GM21526 (cell line): ENCODE data around the gene ADARB2.
"Not testable (repeated sequence)": the region's sequence is repeated elsewhere in the genome, so short reads cannot be mapped to it uniquely, and the experiment has no call there.

Source experiments
- ATAC-seq: cut with Tn5 transposase; IDR thresholded peaks from one replicate; pipeline ENCODE4 v1.9.1; 2021; ENCODE audit warnings: moderate library complexity; ENCODE audit not compliant: unreplicated experiment, low FRiP score

Gene ADARB2

GRCh38 chr10:1255600-1256431 lies 481.5 kb downstream of the ADARB2 start:
- ATAC-seq, result no peak

- ATAC-seq, result no peak
Measured at GRCh38 chr10:1255118-1255517, 482.2 kb downstream of the ADARB2 start.

GRCh38 chr10:1253523-1254353 lies 483.6 kb downstream of the ADARB2 start:
- no peak for ATAC-seq

DNA sequence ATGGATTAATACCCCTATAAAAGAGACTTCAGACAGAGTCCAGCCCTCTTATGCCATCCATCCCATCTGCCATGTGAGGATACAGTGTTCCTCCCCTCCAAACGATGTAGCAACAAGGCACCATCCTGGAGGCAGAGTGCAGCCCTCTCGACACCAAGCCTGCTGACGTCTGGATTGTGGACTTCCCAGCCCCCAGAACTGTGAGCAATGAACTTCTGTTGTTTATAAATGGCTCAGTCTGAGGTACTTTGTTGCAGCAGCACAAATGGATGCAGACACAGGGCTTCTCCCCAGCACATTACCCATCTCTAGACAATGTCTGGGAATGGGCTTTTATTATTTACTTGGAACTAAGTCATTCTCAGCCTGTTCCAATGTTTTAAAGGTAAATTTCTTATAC lies 485.6 kb downstream of the ADARB2 start:
- ATAC-seq, result no peak

- ATAC-seq, result no peak
Measured at GRCh38 chr10:1249142-1249920, 488.0 kb downstream of the ADARB2 start.

GRCh38 chr10:1248262-1248630 lies 489.1 kb downstream of the ADARB2 start:
- not testable (repeated sequence) for ATAC-seq

DNA sequence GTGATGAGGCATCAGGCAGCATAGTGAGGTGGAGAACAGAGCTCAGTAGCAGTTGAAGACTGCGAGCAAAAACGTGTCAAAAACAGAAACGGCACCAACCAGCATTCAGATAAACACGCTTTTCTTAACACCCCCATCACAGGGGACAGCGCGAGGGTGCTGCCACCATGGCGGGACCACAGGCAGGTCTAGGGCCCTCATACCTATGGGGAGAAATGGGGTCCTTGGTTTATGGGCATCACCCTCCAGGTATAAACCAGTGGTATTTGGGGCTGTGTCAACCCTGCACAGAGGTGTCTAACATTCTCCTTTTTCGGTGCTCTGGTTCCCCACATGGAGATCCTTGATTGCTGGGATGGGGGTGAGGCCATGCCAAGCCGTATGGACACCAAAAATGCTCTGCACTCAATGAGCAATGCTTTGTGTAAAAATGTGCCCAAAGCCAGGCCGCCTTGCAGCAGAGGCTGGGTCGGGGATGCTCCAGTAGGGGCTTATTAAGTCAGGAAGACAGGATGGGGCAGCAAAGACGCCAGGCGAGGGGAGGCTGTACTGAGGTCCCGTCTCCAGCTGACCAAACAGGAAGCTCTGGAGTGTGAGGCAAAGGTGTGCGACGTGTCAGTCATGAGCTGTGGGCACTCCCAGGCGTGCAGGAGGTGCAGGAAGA lies 489.6 kb downstream of the ADARB2 start:
- ATAC-seq, result no peak

DNA sequence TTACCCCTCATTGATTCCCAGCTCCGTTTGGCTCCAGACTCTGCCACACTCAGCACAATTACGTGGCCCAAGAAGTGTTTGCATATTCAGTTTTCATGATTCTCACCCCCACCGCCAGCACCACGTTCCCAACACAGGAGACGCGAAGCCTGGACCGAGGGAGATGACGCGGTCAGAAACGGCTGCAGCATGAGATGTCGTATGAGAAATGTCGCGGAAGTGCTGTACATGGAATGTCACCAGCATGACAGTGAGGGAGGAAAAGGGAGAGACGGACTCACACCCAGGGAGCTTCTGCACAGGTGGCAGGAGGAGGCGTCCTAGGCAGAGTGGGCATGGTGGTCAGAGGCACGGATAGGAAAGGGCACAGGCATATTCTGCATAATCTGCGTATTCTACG lies 492.8 kb downstream of the ADARB2 start:
- ATAC-seq, result no peak

- ATAC-seq, result no peak
Measured at GRCh38 chr10:1243486-1244234, 493.7 kb downstream of the ADARB2 start.

DNA sequence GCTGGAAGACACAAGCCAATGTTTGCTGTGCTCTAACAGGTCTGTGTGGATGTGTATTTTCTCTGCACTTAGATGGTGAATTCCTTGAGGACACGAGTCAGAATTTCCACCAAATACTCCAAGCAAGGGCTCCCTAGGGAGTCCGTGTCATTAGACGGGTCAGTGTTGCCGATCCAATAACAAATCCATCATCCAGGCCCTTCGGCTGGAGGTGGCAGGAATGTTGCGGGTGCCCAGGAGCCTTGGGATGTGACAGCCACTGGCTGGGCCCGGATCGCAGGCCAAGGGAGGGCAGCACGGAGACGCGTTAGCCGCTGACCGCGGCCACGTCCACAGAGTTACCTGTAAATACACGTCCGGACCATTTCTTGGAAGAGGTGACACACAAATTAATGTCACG lies 494.4 kb downstream of the ADARB2 start:
- ATAC-seq, result no peak

DNA sequence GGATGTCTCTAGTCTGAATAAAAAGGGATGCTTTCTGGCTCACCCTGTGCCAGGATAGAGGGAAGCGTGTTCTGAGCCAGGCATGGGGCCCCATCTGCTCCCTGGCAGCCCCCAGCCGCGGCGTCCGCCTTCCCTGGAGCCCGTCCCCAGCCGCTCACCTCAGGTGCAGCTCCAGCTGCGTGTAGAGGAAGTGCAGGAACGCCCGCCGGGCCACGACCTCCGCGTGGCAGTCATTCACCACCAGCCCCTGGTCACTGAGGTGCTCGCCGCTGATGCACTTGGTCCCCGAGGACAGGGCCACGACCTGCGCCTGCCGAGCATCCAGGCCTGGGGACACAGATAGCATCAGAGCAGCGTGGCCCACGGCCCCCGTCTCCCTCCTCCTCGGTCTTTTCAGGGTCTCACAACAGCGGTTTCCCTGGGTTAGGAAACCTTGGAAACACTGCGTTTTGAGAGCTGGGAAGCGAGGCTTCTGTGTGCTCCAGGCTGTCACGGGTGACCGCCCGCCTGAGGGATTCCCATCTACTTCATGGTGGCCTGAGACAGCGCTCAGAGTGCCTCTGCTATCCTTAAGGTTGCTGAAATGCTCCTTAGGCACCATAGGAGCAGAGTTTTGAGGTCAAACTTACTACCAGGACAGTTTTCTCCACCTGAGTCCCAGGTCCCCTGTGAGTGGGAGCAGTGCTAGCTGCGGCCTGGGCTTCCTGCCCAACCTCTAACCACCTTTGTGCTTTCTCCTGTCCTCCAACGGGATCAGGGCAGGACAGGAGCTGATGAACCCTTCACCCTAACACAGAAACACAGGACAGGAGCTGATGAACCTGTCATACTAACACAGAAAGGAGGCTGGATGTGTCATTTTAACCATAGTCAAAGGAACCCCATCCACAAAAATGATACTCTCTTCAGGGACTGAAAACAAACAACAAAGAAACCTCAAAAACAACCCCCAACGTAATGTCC lies 495.1 kb downstream of the ADARB2 start:
- no peak for ATAC-seq

GRCh38 chr10:1241322-1241890 lies 495.9 kb downstream of the ADARB2 start:
- no peak for ATAC-seq

DNA sequence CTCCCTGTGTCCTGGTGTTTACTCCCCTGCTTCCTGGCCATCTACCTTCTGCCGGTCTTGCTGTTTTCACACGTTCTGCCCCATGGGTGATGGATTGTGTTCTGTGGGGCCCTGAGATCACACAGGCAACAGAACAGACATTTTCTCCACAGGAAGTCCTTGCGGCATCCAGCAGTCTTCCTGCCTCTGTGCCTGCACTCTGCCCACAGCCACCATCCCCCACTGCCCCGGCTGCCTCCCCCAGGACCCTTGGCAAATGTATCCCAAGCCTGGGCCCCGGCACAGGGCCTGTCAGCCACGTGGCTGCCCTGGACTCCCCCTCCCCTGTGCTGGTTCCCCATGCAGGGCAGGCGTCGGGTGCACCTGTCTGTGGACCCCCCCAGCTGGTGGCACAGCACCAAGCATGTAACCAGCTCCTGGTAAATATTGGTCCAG lies 497.0 kb downstream of the ADARB2 start:
- no peak for ATAC-seq

DNA sequence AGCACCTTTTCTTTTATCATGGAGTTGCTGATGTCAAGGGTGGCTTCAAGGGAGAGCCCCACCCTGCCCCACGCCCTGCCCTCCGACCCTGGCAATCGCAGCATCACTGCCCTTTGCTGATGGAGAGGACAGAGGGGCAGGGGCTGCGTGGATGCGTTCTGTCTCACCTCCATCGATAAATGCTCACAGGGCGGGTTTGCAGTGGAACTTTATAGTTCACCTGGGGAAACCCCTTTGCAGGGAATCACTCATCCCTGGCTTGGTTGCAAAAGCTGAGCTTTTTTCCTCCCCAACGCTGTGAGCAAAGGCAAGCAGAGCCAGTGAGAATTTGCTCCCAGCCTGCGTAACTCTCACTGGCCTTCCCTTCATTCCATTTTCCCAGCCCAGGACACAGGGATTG lies 504.3 kb downstream of the ADARB2 start:
- ATAC-seq, result no peak

GRCh38 chr10:1232164-1232911 lies 505.0 kb downstream of the ADARB2 start:
- no peak for ATAC-seq

- no peak for ATAC-seq
Measured at GRCh38 chr10:1230592-1231275, 506.6 kb downstream of the ADARB2 start.

GRCh38 chr10:1230138-1230537 lies 507.2 kb downstream of the ADARB2 start:
- no peak for ATAC-seq
